K562 (cell line): Measurements from ENCODE around the gene TSPAN3. TPM values are rescaled to one million over a fixed set of nuclear protein-coding genes. Genes with fewer than 3 reads are reported as not detected.

Experiments
- C11orf30 ChIP-seq: fragments of 450-650 bp; IDR thresholded peaks from 2 replicates; pipeline ENCODE4 v1.6.1; 2016; ENCODE audit warnings: low read depth, mild to moderate bottlenecking
- CSDE1 ChIP-seq, 2 experiments: fragments of 450-650 bp; IDR thresholded peaks; 2 replicates each; pipeline ENCODE4 v1.6.1; 2016; ENCODE audit warnings: mild to moderate bottlenecking in 1 of 2
- DEAF1 ChIP-seq: fragments of 450-650 bp; formaldehyde crosslinking; IDR thresholded peaks from 2 replicates; pipeline ENCODE4 v1.4.0; 2020; ENCODE audit warnings: mild to moderate bottlenecking, moderate library complexity
- E2F6 ChIP-seq, 2 experiments: IDR thresholded peaks; 2 replicates each; pipeline ENCODE4 v1.6.1; 2011; ENCODE audit warnings: borderline replicate concordance in 1 of 2, control low read depth in 1 of 2, low read depth in 1 of 2, low read length in 1 of 2, mild to moderate bottlenecking in 1 of 2, mixed read lengths in 1 of 2, moderate library complexity in 1 of 2; ENCODE audit not compliant: insufficient read depth in 1 of 2, insufficient read length in 1 of 2, poor library complexity in 1 of 2, severe bottlenecking in 1 of 2; ENCODE audit errors: extremely low read depth in 1 of 2
- EP400 ChIP-seq: fragments of 450-650 bp; IDR thresholded peaks from 2 replicates; pipeline ENCODE4 v1.6.1; 2017; ENCODE audit warnings: antibody characterized with exemption, mild to moderate bottlenecking, moderate library complexity
- FOSL1 ChIP-seq: fragments of 200-800 bp; sonication (Bioruptor generic); conservative IDR thresholded peaks from 2 replicates; pipeline ENCODE4 v1.6.1; 2016; ENCODE audit warnings: missing genetic modification characterization, missing compliant biosample characterization
- FOXO4 ChIP-seq: fragments of 450-650 bp; formaldehyde crosslinking; IDR thresholded peaks from 2 replicates; pipeline ENCODE4 v1.4.0; 2020; ENCODE audit warnings: mild to moderate bottlenecking, moderate library complexity
- HDGF ChIP-seq: fragments of 450-650 bp; IDR thresholded peaks from 2 replicates; pipeline ENCODE4 v1.6.1; 2016
- HLTF ChIP-seq: fragments of 450-650 bp; IDR thresholded peaks from 2 replicates; pipeline ENCODE4 v1.6.1; 2016
- MAFF ChIP-seq: IDR thresholded peaks from 2 replicates; pipeline ENCODE4 v1.6.1; 2012; ENCODE audit warnings: low read length, improper control_type of control experiment
- MIER1 ChIP-seq: fragments of 450-650 bp; IDR thresholded peaks from 2 replicates; pipeline ENCODE4 v1.6.1; 2016; ENCODE audit warnings: antibody characterized with exemption, mild to moderate bottlenecking, low read depth
- MTA3 ChIP-seq: fragments of 450-650 bp; formaldehyde crosslinking; IDR thresholded peaks from 2 replicates; pipeline ENCODE4 v1.6.1; 2017; ENCODE audit warnings: mild to moderate bottlenecking, borderline replicate concordance
- NEUROD1 ChIP-seq: fragments of 150-350 bp; IDR thresholded peaks from 2 replicates; pipeline ENCODE4 v1.6.1; 2014; ENCODE audit warnings: borderline replicate concordance, low read length, low read depth; ENCODE audit not compliant: partially characterized antibody
- PKNOX1 ChIP-seq: fragments of 450-650 bp; IDR thresholded peaks from 2 replicates; pipeline ENCODE4 v1.6.1; 2016
- RUNX1 ChIP-seq: sonication (generic); IDR thresholded peaks from 2 replicates; pipeline ENCODE4 v1.6.1; 2016; ENCODE audit warnings: antibody characterized with exemption, low read depth
- SLC30A9 ChIP-seq: fragments of 250-450 bp; sonication (Bioruptor Pico); IDR thresholded peaks from 2 replicates; pipeline ENCODE4 v1.8.0; 2022; ENCODE audit warnings: mild to moderate bottlenecking, moderate library complexity
- SMARCB1 ChIP-seq: IDR thresholded peaks from 2 replicates; pipeline ENCODE4 v1.6.1; 2011; ENCODE audit warnings: improper control_type of control experiment, low read depth; ENCODE audit not compliant: insufficient read length
- SOX6 ChIP-seq: fragments of 450-650 bp; IDR thresholded peaks from 2 replicates; pipeline ENCODE4 v1.6.1; 2014; ENCODE audit warnings: mild to moderate bottlenecking
- SREBF2 ChIP-seq: sonication (generic); formaldehyde crosslinking; IDR thresholded peaks from 2 replicates; pipeline ENCODE4 v1.4.0; 2020; ENCODE audit warnings: mild to moderate bottlenecking, missing genetic modification reagents
- TAL1 ChIP-seq: fragments of 450-650 bp; IDR thresholded peaks from 2 replicates; pipeline ENCODE4 v1.6.1; 2016; ENCODE audit warnings: mild to moderate bottlenecking
- TOE1 ChIP-seq, 2 experiments: fragments of 450-650 bp in 1 of 2; sonication (generic) in 1 of 2; formaldehyde crosslinking in 1 of 2; IDR thresholded peaks; 2 replicates each; pipeline versions ENCODE4 v1.7.1 to v1.8.0; 2016 to 2022; ENCODE audit warnings: borderline replicate concordance in 2 of 2, mild to moderate bottlenecking in 2 of 2, antibody characterized with exemption in 1 of 2, inconsistent platforms in 1 of 2, low read depth in 1 of 2, missing genetic modification reagents in 1 of 2, moderate library complexity in 1 of 2
- ZKSCAN1 ChIP-seq: fragments of 150-350 bp; IDR thresholded peaks from 2 replicates; pipeline ENCODE4 v1.6.1; 2016; ENCODE audit warnings: low read depth, low read length
- ZNF23 ChIP-seq: fragments of 250-450 bp; sonication (Bioruptor Pico); IDR thresholded peaks from 2 replicates; pipeline ENCODE4 v1.4.0; 2020; ENCODE audit warnings: mild to moderate bottlenecking
- ZNF263 ChIP-seq: sonication (generic); formaldehyde crosslinking; IDR thresholded peaks from 2 replicates; pipeline ENCODE4 v1.8.0; 2022; ENCODE audit warnings: mild to moderate bottlenecking, missing genetic modification reagents, borderline replicate concordance
- ZNF589 ChIP-seq: fragments of 200-800 bp; sonication (Bioruptor generic); IDR thresholded peaks from 2 replicates; pipeline ENCODE4 v1.6.1; 2016; ENCODE audit warnings: low read depth, missing genetic modification characterization, missing compliant biosample characterization
- polyA plus RNA-seq, 8 experiments: library from polyadenylated mRNA; depleted of rRNA in 4 of 8; stranded (reverse) in 5 of 8; unstranded in 3 of 8; fragments of >200 nt; fragmentation: Nextera tagmentation in 2 of 8; fragmentation: Illumina TruSeq in 1 of 8; extraction: Ambion mirVana in 2 of 8; extraction: Trizol in 1 of 8; gene quantifications; 2 replicates each; pipeline versions ENCODE4 v1.2.1 to v1.2.3, GENCODE V29; 2011 to 2014; ENCODE audit warnings: inconsistent platforms in 1 of 8, missing spikeins in 1 of 8
- total RNA-seq, 7 experiments: library from RNA; depleted of rRNA in 6 of 7; stranded (reverse); fragments of >200 nt in 6 of 7; fragmentation: Illumina TruSeq in 2 of 7; extraction: Trizol in 2 of 7; gene quantifications; 2 replicates each; pipeline versions ENCODE4 v1.2.1 to v1.2.3, GENCODE V29; 2011 to 2021; ENCODE audit warnings: low replicate concordance in 1 of 7

TSPAN3 gene
- total and polyA plus RNA-seq, 9 of the 15 experiments (the other 6 are each of a cell fraction or from before 2014, with no cell fraction given), result 14.3 to 144 (median 71.1) TPM

- no peak for TF ChIP-seq HLTF
- TF ChIP-seq CSDE1 (IDR thresholded peaks at IDR 0.05), result no peak
- no peak for TF ChIP-seq E2F6 (IDR thresholded peaks at IDR 0.05; ENCODE audit: borderline replicate concordance in 1 of 2, extremely low read depth in 1 of 2, insufficient read depth in 1 of 2, insufficient read length in 1 of 2, low read depth in 1 of 2, low read length in 1 of 2, poor library complexity in 1 of 2, severe bottlenecking in 1 of 2)
- TF ChIP-seq PKNOX1, result peak; percentile 75
- peak; percentile 75 for TF ChIP-seq C11orf30
- TF ChIP-seq SLC30A9 (CRISPR knock-in tag), result no peak
- no peak for TF ChIP-seq FOXO4 (CRISPR knock-in tag)
- no peak for TF ChIP-seq ZKSCAN1
- no peak for TF ChIP-seq MTA3
- TF ChIP-seq FOSL1 (tag), result peak; percentile 75
- no peak for TF ChIP-seq SREBF2 (CRISPR knock-in tag)
- TF ChIP-seq ZNF263 (CRISPR knock-in tag), result no peak
- TF ChIP-seq ZNF23, result no peak
- TF ChIP-seq TOE1 (IDR thresholded peaks at IDR 0.05; ENCODE audit: borderline replicate concordance), result no peak
- no peak for TF ChIP-seq TOE1 (CRISPR knock-in tag; IDR thresholded peaks at IDR 0.05; ENCODE audit: borderline replicate concordance, low read depth)
- TF ChIP-seq NEUROD1, result no peak
- 0 out of 2 replicates have a peak, but pooled peaks have one; percentile 25 for TF ChIP-seq EP400
- TF ChIP-seq SOX6, result peak; percentile 43
- peak; percentile 30; the same call in 1 of the 2 replicates for TF ChIP-seq MAFF
- no peak for TF ChIP-seq HDGF
- no peak for TF ChIP-seq RUNX1
- TF ChIP-seq TAL1, result no peak
- no peak for TF ChIP-seq DEAF1 (CRISPR knock-in tag)
- 0 out of 2 replicates have a peak, but pooled peaks have one; percentile 33 for TF ChIP-seq ZNF589
- no peak for TF ChIP-seq SMARCB1
- TF ChIP-seq MIER1, result no peak
These were observed 6.2 kb downstream of the TSPAN3 start (continued) for GRCh38 chr15:77064539-77065308.
